ENCODE measurements around the gene SLC43A2. TPM values are rescaled to one million over a fixed set of nuclear protein-coding genes. Genes with fewer than 3 reads are reported as not detected.

The SLC43A2 gene
- total and polyA plus RNA-seq, 7 donors: 2.4 to 16.5 (median 7.2) TPM

- H3K4me1 ChIP-seq: peaks cover 0 to 6% (median 6%) of the 10 kb centered on the region in 4 donors
- peaks cover 0 to 3% (median 0%) of the 10 kb centered on the region in 3 donors for H3K27me3 ChIP-seq
- no peak overlapping the region for H3K4me3 ChIP-seq
- intact Hi-C loops (cut with DNase I): no loop called here
- H3K27ac ChIP-seq: no peak overlapping the region
- no peak for DNase-seq
- H3K36me3 ChIP-seq: peaks cover 0 to 4% (median 0%) of the 10 kb centered on the region in 4 donors
- TF ChIP-seq EP300 (IDR thresholded peaks at IDR 0.05) (no peak), CTCF (IDR thresholded peaks at IDR 0.05) (no peak), POLR2A (IDR thresholded peaks at IDR 0.05) (no peak), POLR2AphosphoS5 (IDR thresholded peaks at IDR 0.05) (no peak)
- H3K9me3 ChIP-seq: no peaks in the 10 kb centered on the region
- WGBS, 2 donors: 81 to 86% methylated on average over 19 of the region's 19 CpGs
Observed at GRCh38 chr17:1638624-1639300, 10.1 kb upstream of the SLC43A2 start.

GRCh38 chr17:1638171-1638590 lies 9.5 kb upstream of the SLC43A2 start:
- intact Hi-C loops (cut with DNase I): no loop called here
- peaks cover 0 to 3% (median 0%) of the 10 kb centered on the region in 3 donors for H3K27me3 ChIP-seq
- DNase-seq: no peak
- peaks cover 0 to under 1% (median under 1%) of the 10 kb centered on the region in 4 donors for H3K4me1 ChIP-seq
- WGBS, 2 donors: 77 to 87% methylated on average over 17 of the region's 17 CpGs
- no peak for TF ChIP-seq EP300 (IDR thresholded peaks at IDR 0.05)
- TF ChIP-seq CTCF (IDR thresholded peaks at IDR 0.05): no peak
- TF ChIP-seq POLR2AphosphoS5 (IDR thresholded peaks at IDR 0.05): no peak
- TF ChIP-seq POLR2A (IDR thresholded peaks at IDR 0.05): no peak
- no peak overlapping the region for H3K27ac ChIP-seq
- H3K9me3 ChIP-seq: no peaks in the 10 kb centered on the region
- H3K36me3 ChIP-seq: peaks cover 0 to 4% (median 0%) of the 10 kb centered on the region in 4 donors
- no peak overlapping the region for H3K4me3 ChIP-seq

GRCh38 chr17:1636732-1637285 lies 8.2 kb upstream of the SLC43A2 start:
- Histone ChIP-seq H3K4me1 (no peaks in the 10 kb centered on the region), H3K27ac (no peak overlapping the region), H3K27me3 (no peaks in the 10 kb centered on the region), H3K9me3 (no peaks in the 10 kb centered on the region), H3K36me3 (peaks cover 0 to 4% (median 0%) of the 10 kb centered on the region in 4 donors), H3K4me3 (no peak overlapping the region)
- 86 to 88% methylated on average over 15 of the region's 15 CpGs for WGBS, 2 donors
- TF ChIP-seq CTCF (IDR thresholded peaks at IDR 0.05) (no peak), EP300 (IDR thresholded peaks at IDR 0.05) (no peak), POLR2AphosphoS5 (IDR thresholded peaks at IDR 0.05) (no peak), POLR2A (IDR thresholded peaks at IDR 0.05) (no peak)
- intact Hi-C loops (cut with DNase I): no loop called here
- DNase-seq: no peak

GRCh38 chr17:1635675-1636465 lies 7.2 kb upstream of the SLC43A2 start:
- H3K36me3 ChIP-seq: peaks cover 0 to 4% (median 0%) of the 10 kb centered on the region in 4 donors
- H3K4me3 ChIP-seq: no peak overlapping the region
- H3K27ac ChIP-seq: no peak overlapping the region
- intact Hi-C loops (cut with DNase I): no loop called here
- H3K4me1 ChIP-seq: no peaks in the 10 kb centered on the region
- DNase-seq: no peak
- 90% methylated on average over 10 of the region's 10 CpGs for WGBS, 2 donors
- TF ChIP-seq POLR2AphosphoS5 (IDR thresholded peaks at IDR 0.05): no peak
- no peak for TF ChIP-seq EP300 (IDR thresholded peaks at IDR 0.05)
- no peak for TF ChIP-seq POLR2A (IDR thresholded peaks at IDR 0.05)
- no peak for TF ChIP-seq CTCF (IDR thresholded peaks at IDR 0.05)
- no peaks in the 10 kb centered on the region for H3K9me3 ChIP-seq
- H3K27me3 ChIP-seq: no peaks in the 10 kb centered on the region

All from sigmoid colon (tissue), 7 donors.